Hepatocyte (in vitro differentiated cells): Measurements from ENCODE around the gene ZNF44.

Experiments used
- EZH2 ChIP-seq: fragments of 200-600 bp; sonication (generic); IDR thresholded peaks from 2 replicates; pipeline ENCODE4 v1.6.1; 2016; ENCODE audit warnings: antibody characterized with exemption, mild to moderate bottlenecking, borderline replicate concordance
- EZH2phosphoT487 ChIP-seq: fragments of 200-600 bp; sonication (generic); IDR thresholded peaks from one replicate; pipeline ENCODE4 v1.6.1; 2018; ENCODE audit warnings: antibody characterized with exemption, mild to moderate bottlenecking, low read depth, moderate library complexity; ENCODE audit not compliant: unreplicated experiment, severe bottlenecking

GRCh38 chr19:12272386-12272785, 22.3 kb downstream of the ZNF44 start:
- TF ChIP-seq EZH2phosphoT487 (no peak), EZH2 (no peak)
